ENCODE results near the gene MAPKAP1.

- TF ChIP-seq, protein P1, sequence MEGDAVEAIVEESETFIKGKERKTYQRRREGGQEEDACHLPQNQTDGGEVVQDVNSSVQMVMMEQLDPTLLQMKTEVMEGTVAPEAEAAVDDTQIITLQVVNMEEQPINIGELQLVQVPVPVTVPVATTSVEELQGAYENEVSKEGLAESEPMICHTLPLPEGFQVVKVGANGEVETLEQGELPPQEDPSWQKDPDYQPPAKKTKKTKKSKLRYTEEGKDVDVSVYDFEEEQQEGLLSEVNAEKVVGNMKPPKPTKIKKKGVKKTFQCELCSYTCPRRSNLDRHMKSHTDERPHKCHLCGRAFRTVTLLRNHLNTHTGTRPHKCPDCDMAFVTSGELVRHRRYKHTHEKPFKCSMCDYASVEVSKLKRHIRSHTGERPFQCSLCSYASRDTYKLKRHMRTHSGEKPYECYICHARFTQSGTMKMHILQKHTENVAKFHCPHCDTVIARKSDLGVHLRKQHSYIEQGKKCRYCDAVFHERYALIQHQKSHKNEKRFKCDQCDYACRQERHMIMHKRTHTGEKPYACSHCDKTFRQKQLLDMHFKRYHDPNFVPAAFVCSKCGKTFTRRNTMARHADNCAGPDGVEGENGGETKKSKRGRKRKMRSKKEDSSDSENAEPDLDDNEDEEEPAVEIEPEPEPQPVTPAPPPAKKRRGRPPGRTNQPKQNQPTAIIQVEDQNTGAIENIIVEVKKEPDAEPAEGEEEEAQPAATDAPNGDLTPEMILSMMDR (IDR thresholded peaks at IDR 0.05) = no peak
- TF ChIP-seq POLR2AphosphoS5 (IDR thresholded peaks at IDR 0.05) = no peak
These were observed 212.9 kb downstream of the MAPKAP1 start for GRCh38 chr9:125493881-125494652.

Measured in gastroesophageal sphincter (tissue), 3 donors.